Activated CD4-positive, alpha-beta T cell treated with anti-CD3 and anti-CD28 coated beads, Interleukin-2, amount 10 ng/mL, durations not matched to agents 24 days and 14 days (primary cell): ENCODE data around the gene SEMA4C. TPM values are rescaled to one million over a fixed set of nuclear protein-coding genes. Genes with fewer than 3 reads are reported as not detected.

Source experiments
- DNase-seq: peaks from one replicate; pipeline ENCODE4 v3.0.0; 2022
- H3K27ac Mint-ChIP-seq: one replicate; pipeline ENCODE4 v1.8.0; 2022; ENCODE audit warnings: mild to moderate bottlenecking, mixed read lengths
- H3K27me3 Mint-ChIP-seq: one replicate; pipeline ENCODE4 v1.8.0; 2022; ENCODE audit warnings: mixed read lengths
- H3K36me3 Mint-ChIP-seq: one replicate; pipeline ENCODE4 v1.8.0; 2022; ENCODE audit warnings: low read depth, mild to moderate bottlenecking, mixed read lengths
- H3K4me1 Mint-ChIP-seq: one replicate; pipeline ENCODE4 v1.8.0; 2021; ENCODE audit warnings: mixed read lengths
- H3K4me3 Mint-ChIP-seq: one replicate; pipeline ENCODE4 v1.8.0; 2022; ENCODE audit warnings: mild to moderate bottlenecking, moderate library complexity, mixed read lengths
- H3K9me3 Mint-ChIP-seq: one replicate; pipeline ENCODE4 v1.8.0; 2021; ENCODE audit warnings: mixed read lengths
- intact Hi-C: fragments of 100-400 bp; cut with micrococcal nuclease; formaldehyde crosslinking; loops from one replicate; pipeline ENCODE4 v1.15.1; 2023
- total RNA-seq: library from RNA; stranded (reverse); gene quantifications from 2 replicates; pipeline ENCODE4 v1.2.3, GENCODE V29; 2022

Gene SEMA4C
- total RNA-seq, 1 donor from 2014 or later: 26.1 TPM

GRCh38 chr2:96880891-96881273 lies 11.0 kb upstream of the SEMA4C start:
- Mint-ChIP-seq H3K4me3 (no peak overlapping the region), H3K27ac (no peak overlapping the region), H3K27me3 (peaks cover 1% of the 10 kb centered on the region), H3K4me1 (peaks cover 2% of the 10 kb centered on the region), H3K36me3 (no peaks in the 10 kb centered on the region), H3K9me3 (no peaks in the 10 kb centered on the region)
- intact Hi-C loops: no loop called here
- DNase-seq: no peak

GRCh38 chr2:96879545-96880040 lies 9.7 kb upstream of the SEMA4C start:
- H3K27ac Mint-ChIP-seq: no peak overlapping the region
- no peaks in the 10 kb centered on the region for H3K9me3 Mint-ChIP-seq
- no peak for DNase-seq
- peaks cover 2% of the 10 kb centered on the region for H3K27me3 Mint-ChIP-seq
- no peak overlapping the region for H3K4me3 Mint-ChIP-seq
- no peaks in the 10 kb centered on the region for H3K36me3 Mint-ChIP-seq
- intact Hi-C loops: no loop called here
- peaks cover 3% of the 10 kb centered on the region for H3K4me1 Mint-ChIP-seq

- H3K9me3 Mint-ChIP-seq: no peaks in the 10 kb centered on the region
- peaks cover 9% of the 10 kb centered on the region for H3K4me1 Mint-ChIP-seq
- peaks cover 2% of the 10 kb centered on the region for H3K27me3 Mint-ChIP-seq
- no peak for DNase-seq
- H3K4me3 Mint-ChIP-seq: no peak overlapping the region
- no peak overlapping the region for H3K27ac Mint-ChIP-seq
- intact Hi-C loops: no loop called here
- no peaks in the 10 kb centered on the region for H3K36me3 Mint-ChIP-seq
Observed at GRCh38 chr2:96878796-96879544, 9.1 kb upstream of the SEMA4C start.

GRCh38 chr2:96878171-96878570 lies 8.3 kb upstream of the SEMA4C start:
- Mint-ChIP-seq H3K36me3 (no peaks in the 10 kb centered on the region), H3K9me3 (no peaks in the 10 kb centered on the region), H3K4me1 (peaks cover 9% of the 10 kb centered on the region), H3K27me3 (peaks cover 2% of the 10 kb centered on the region), H3K4me3 (no peak overlapping the region), H3K27ac (no peak overlapping the region)
- no peak for DNase-seq
- intact Hi-C loops: no loop called here

GRCh38 chr2:96877631-96878092 lies 7.8 kb upstream of the SEMA4C start:
- Mint-ChIP-seq H3K36me3 (no peaks in the 10 kb centered on the region), H3K4me3 (no peak overlapping the region), H3K4me1 (peaks cover 9% of the 10 kb centered on the region), H3K27ac (no peak overlapping the region), H3K9me3 (no peaks in the 10 kb centered on the region), H3K27me3 (peaks cover 2% of the 10 kb centered on the region)
- no peak for DNase-seq
- intact Hi-C loops: no loop called here

- H3K27me3 Mint-ChIP-seq: peaks cover 2% of the 10 kb centered on the region
- H3K36me3 Mint-ChIP-seq: no peaks in the 10 kb centered on the region
- DNase-seq: no peak
- H3K27ac Mint-ChIP-seq: no peak overlapping the region
- intact Hi-C loops: no loop called here
- H3K4me3 Mint-ChIP-seq: no peak overlapping the region
- peaks cover 9% of the 10 kb centered on the region for H3K4me1 Mint-ChIP-seq
- H3K9me3 Mint-ChIP-seq: no peaks in the 10 kb centered on the region
Observed at GRCh38 chr2:96877042-96877451, 7.2 kb upstream of the SEMA4C start.

GRCh38 chr2:96876269-96877041 lies 6.6 kb upstream of the SEMA4C start:
- Mint-ChIP-seq H3K4me3 (no peak overlapping the region), H3K36me3 (no peaks in the 10 kb centered on the region), H3K27me3 (peaks cover 2% of the 10 kb centered on the region), H3K9me3 (no peaks in the 10 kb centered on the region), H3K4me1 (peaks cover 9% of the 10 kb centered on the region), H3K27ac (no peak overlapping the region)
- intact Hi-C loops: no loop called here
- DNase-seq: no peak

- no peak overlapping the region for H3K4me3 Mint-ChIP-seq
- peak overlapping the region; percentile 29 for H3K27ac Mint-ChIP-seq
- H3K27me3 Mint-ChIP-seq: peaks cover 9% of the 10 kb centered on the region
- H3K36me3 Mint-ChIP-seq: no peaks in the 10 kb centered on the region
- no peak for DNase-seq
- H3K4me1 Mint-ChIP-seq: peaks cover 13% of the 10 kb centered on the region
- intact Hi-C loops: no loop called here
- H3K9me3 Mint-ChIP-seq: no peaks in the 10 kb centered on the region
Observed at GRCh38 chr2:96875498-96876268, 5.8 kb upstream of the SEMA4C start.

GRCh38 chr2:96874198-96874831 lies 4.4 kb upstream of the SEMA4C start:
- intact Hi-C loops: no loop called here
- H3K27ac Mint-ChIP-seq: peak overlapping the region; percentile 68
- H3K27me3 Mint-ChIP-seq: peaks cover 12% of the 10 kb centered on the region
- H3K4me3 Mint-ChIP-seq: no peak overlapping the region
- H3K9me3 Mint-ChIP-seq: no peaks in the 10 kb centered on the region
- H3K36me3 Mint-ChIP-seq: no peaks in the 10 kb centered on the region
- H3K4me1 Mint-ChIP-seq: peaks cover 16% of the 10 kb centered on the region
- DNase-seq: no peak

- H3K36me3 Mint-ChIP-seq: no peaks in the 10 kb centered on the region
- peaks cover 12% of the 10 kb centered on the region for H3K27me3 Mint-ChIP-seq
- intact Hi-C loops: no loop called here
- H3K4me1 Mint-ChIP-seq: peaks cover 16% of the 10 kb centered on the region
- no peak overlapping the region for H3K27ac Mint-ChIP-seq
- no peak for DNase-seq
- H3K9me3 Mint-ChIP-seq: no peaks in the 10 kb centered on the region
- H3K4me3 Mint-ChIP-seq: no peak overlapping the region
Observed at GRCh38 chr2:96873651-96874096, 3.8 kb upstream of the SEMA4C start.

GRCh38 chr2:96872591-96873349 lies 2.9 kb upstream of the SEMA4C start:
- intact Hi-C loops: no loop called here
- peaks cover 21% of the 10 kb centered on the region for H3K4me1 Mint-ChIP-seq
- H3K36me3 Mint-ChIP-seq: no peaks in the 10 kb centered on the region
- peaks cover 12% of the 10 kb centered on the region for H3K27me3 Mint-ChIP-seq
- no peaks in the 10 kb centered on the region for H3K9me3 Mint-ChIP-seq
- no peak for DNase-seq
- H3K4me3 Mint-ChIP-seq: no peak overlapping the region
- no peak overlapping the region for H3K27ac Mint-ChIP-seq

- peak overlapping the region; percentile 78 for H3K27ac Mint-ChIP-seq
- H3K9me3 Mint-ChIP-seq: no peaks in the 10 kb centered on the region
- H3K4me3 Mint-ChIP-seq: peak overlapping the region; percentile 83
- H3K27me3 Mint-ChIP-seq: peaks cover 12% of the 10 kb centered on the region
- H3K4me1 Mint-ChIP-seq: peaks cover 29% of the 10 kb centered on the region
- intact Hi-C loops: no loop called here
- peak; percentile 86 for DNase-seq
- H3K36me3 Mint-ChIP-seq: peaks cover 6% of the 10 kb centered on the region
Observed at GRCh38 chr2:96870626-96871255, 861 bp upstream of the SEMA4C start.
